Measurements from ENCODE around the gene TDRD15.

The TDRD15 gene

DNA sequence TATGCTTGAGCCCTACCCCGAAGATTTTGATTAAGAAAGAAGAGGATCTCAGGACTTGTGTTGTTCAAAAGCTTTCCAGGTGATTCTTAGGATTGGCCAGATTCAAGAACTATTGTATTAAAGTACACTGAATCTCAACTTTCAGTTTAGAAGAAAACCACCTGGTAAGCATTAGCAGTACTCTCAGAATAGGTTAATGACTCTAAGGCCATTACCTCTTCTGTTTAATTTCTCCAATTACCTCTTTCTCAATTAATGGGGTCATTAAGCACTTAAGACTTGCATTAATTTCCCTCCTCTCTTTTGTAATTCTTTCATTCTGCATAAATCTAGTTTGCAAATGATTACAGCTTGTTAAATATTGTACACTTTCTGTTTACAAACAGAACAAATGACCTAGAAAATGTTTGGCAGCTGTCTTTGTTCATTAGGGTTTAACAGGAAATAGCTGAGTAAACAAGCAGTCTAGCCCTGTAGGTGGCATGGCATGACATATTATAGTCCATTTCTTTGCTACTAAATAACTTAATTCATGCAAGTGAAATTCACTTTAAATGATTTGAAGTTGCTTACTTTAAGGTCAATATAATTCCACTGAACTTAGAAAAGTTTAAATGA lies 20.4 kb upstream of the TDRD15 start:
- H3K4me2 ChIP-seq (ENCODE audit: low read depth, low read length): peak overlapping the region; percentile 25
- H3K9me2 ChIP-seq (replicated peaks; ENCODE audit: insufficient read depth, low read length): no peaks in the 10 kb centered on the region
- 0 out of 2 replicates have a peak, but pooled peaks cover 15% of the 10 kb centered on the region for H3F3A ChIP-seq (ENCODE audit: insufficient read depth, low read length)
- TF ChIP-seq, protein P1, sequence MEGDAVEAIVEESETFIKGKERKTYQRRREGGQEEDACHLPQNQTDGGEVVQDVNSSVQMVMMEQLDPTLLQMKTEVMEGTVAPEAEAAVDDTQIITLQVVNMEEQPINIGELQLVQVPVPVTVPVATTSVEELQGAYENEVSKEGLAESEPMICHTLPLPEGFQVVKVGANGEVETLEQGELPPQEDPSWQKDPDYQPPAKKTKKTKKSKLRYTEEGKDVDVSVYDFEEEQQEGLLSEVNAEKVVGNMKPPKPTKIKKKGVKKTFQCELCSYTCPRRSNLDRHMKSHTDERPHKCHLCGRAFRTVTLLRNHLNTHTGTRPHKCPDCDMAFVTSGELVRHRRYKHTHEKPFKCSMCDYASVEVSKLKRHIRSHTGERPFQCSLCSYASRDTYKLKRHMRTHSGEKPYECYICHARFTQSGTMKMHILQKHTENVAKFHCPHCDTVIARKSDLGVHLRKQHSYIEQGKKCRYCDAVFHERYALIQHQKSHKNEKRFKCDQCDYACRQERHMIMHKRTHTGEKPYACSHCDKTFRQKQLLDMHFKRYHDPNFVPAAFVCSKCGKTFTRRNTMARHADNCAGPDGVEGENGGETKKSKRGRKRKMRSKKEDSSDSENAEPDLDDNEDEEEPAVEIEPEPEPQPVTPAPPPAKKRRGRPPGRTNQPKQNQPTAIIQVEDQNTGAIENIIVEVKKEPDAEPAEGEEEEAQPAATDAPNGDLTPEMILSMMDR (IDR thresholded peaks at IDR 0.05; ENCODE audit: low read length): peak; percentile 29; the same call in 1 of the 2 replicates
- TF ChIP-seq EZH2phosphoT487 (IDR thresholded peaks at IDR 0.05; ENCODE audit: low read length) (no peak), EZH2 (optimal IDR thresholded peaks at IDR 0.05; ENCODE audit: low read depth, low read length) (no peak)
- peak overlapping the region; percentile 29; the same call in 1 of the 2 replicates for H3K27ac ChIP-seq (ENCODE audit: low read length)
- H3K79me2 ChIP-seq (ENCODE audit: low read length): no peaks in the 10 kb centered on the region
- no peak overlapping the region for H3K9ac ChIP-seq (ENCODE audit: low read length)
- no peak overlapping the region for H3K4me3 ChIP-seq (ENCODE audit: low read length)
- H3K9me3 ChIP-seq (replicated peaks; ENCODE audit: insufficient read depth, low read length): no peaks in the 10 kb centered on the region
- peaks cover 25% of the 10 kb centered on the region for H3K4me1 ChIP-seq (ENCODE audit: low read length)
- peak; percentile 50 for DNase-seq
- H2AFZ ChIP-seq (ENCODE audit: low read length): no peak overlapping the region
- no peaks in the 10 kb centered on the region for H4K20me1 ChIP-seq (ENCODE audit: insufficient read depth, low read length)
- H3K36me3 ChIP-seq (replicated peaks; ENCODE audit: insufficient read depth, low read length): no peaks in the 10 kb centered on the region
- H3K27me3 ChIP-seq (replicated peaks; ENCODE audit: insufficient read depth, low read length): no peaks in the 10 kb centered on the region

DNA sequence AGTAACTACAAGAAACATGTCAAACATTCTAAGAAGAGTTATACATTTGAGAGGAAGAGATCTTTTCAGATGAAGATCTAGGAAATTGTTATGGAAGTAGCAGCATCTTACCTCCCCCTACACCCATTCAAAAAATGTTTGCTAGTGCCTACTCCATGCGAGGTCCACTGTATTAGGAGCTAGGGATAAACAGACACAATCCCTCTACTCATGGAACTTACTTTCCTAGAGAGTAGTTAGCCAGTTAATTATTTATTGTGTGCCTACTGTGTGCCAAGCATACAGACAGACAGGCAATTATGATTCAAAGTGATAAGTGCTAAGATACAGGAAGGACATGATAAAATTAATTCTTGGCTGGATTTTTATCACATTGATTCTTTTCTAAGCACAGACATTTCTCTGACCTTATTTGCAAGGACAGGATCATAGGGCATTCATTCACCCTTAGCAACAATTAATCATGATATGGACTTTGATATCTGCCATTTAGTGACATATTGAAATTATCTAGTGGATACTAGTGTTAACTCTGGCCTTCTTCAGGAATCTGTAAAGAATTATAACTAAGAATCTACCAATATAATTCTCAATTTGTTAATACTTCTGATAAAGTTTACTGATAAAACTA lies 19.6 kb upstream of the TDRD15 start:
- Histone ChIP-seq H3K4me2 (ENCODE audit: low read depth, low read length) (peak overlapping the region; percentile 25; the same call in 1 of the 2 replicates), H3K27me3 (replicated peaks; ENCODE audit: insufficient read depth, low read length) (no peaks in the 10 kb centered on the region), H3K9me2 (replicated peaks; ENCODE audit: insufficient read depth, low read length) (no peaks in the 10 kb centered on the region), H3K27ac (ENCODE audit: low read length) (peak overlapping the region; percentile 29; the same call in 1 of the 2 replicates), H3K9ac (ENCODE audit: low read length) (no peak overlapping the region), H3K36me3 (replicated peaks; ENCODE audit: insufficient read depth, low read length) (no peaks in the 10 kb centered on the region), H2AFZ (ENCODE audit: low read length) (no peak overlapping the region), H3K9me3 (replicated peaks; ENCODE audit: insufficient read depth, low read length) (no peaks in the 10 kb centered on the region), H3K79me2 (ENCODE audit: low read length) (no peaks in the 10 kb centered on the region), H3K4me3 (ENCODE audit: low read length) (no peak overlapping the region), H3K4me1 (ENCODE audit: low read length) (peaks cover 25% of the 10 kb centered on the region), H3F3A (ENCODE audit: insufficient read depth, low read length) (0 out of 2 replicates have a peak, but pooled peaks cover 15% of the 10 kb centered on the region), H4K20me1 (ENCODE audit: insufficient read depth, low read length) (no peaks in the 10 kb centered on the region)
- no peak for DNase-seq
- TF ChIP-seq EZH2phosphoT487 (IDR thresholded peaks at IDR 0.05; ENCODE audit: low read length) (no peak), EZH2 (optimal IDR thresholded peaks at IDR 0.05; ENCODE audit: low read depth, low read length) (no peak)
- TF ChIP-seq, protein P1 (IDR thresholded peaks at IDR 0.05; ENCODE audit: low read length): no peak

DNA sequence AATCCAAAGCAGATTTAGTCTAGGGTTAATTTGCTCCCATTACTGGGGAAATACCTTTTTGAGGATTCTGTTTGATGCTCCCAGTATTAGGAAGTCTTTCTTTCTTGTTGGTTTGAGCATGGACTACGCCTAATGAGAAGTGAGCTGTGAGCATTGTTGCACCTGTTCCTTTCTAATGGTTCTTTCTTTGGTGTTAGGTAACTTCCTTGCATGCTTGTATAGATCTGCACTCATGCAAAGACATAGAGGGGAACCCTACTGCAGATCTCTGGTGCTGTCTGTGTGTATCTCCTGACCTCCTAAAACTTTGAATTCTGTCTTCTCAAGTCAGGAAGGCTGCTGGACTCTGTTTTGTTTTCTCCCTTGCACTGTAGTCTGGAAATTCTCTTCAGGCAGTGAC lies 12.8 kb upstream of the TDRD15 start:
- Histone ChIP-seq H3K4me3 (ENCODE audit: low read length) (no peak overlapping the region), H3K4me1 (ENCODE audit: low read length) (peaks cover 9% of the 10 kb centered on the region; the same call in 1 of the 2 replicates), H3K27ac (ENCODE audit: low read length) (no peak overlapping the region), H2AFZ (ENCODE audit: low read length) (no peak overlapping the region), H3K4me2 (ENCODE audit: low read depth, low read length) (no peak overlapping the region), H3K79me2 (ENCODE audit: low read length) (no peaks in the 10 kb centered on the region), H3K9me3 (replicated peaks; ENCODE audit: insufficient read depth, low read length) (no peaks in the 10 kb centered on the region), H3F3A (ENCODE audit: insufficient read depth, low read length) (0 out of 2 replicates have a peak, but pooled peaks cover 4% of the 10 kb centered on the region), H3K36me3 (replicated peaks; ENCODE audit: insufficient read depth, low read length) (no peaks in the 10 kb centered on the region), H3K27me3 (replicated peaks; ENCODE audit: insufficient read depth, low read length) (no peaks in the 10 kb centered on the region), H3K9ac (ENCODE audit: low read length) (no peak overlapping the region), H4K20me1 (ENCODE audit: insufficient read depth, low read length) (no peaks in the 10 kb centered on the region), H3K9me2 (replicated peaks; ENCODE audit: insufficient read depth, low read length) (no peaks in the 10 kb centered on the region)
- no peak for TF ChIP-seq EZH2phosphoT487 (IDR thresholded peaks at IDR 0.05; ENCODE audit: low read length)
- TF ChIP-seq, protein P1 (IDR thresholded peaks at IDR 0.05; ENCODE audit: low read length): no peak
- no peak for DNase-seq
